ENCODE data around the gene COPS7B. TPM values are rescaled to one million over a fixed set of nuclear protein-coding genes. Genes with fewer than 3 reads are reported as not detected.

The COPS7B gene
- total RNA-seq, 1 experiment from 2014 or later: 67.6 TPM

- H3K4me2 ChIP-seq (ENCODE audit: low read depth, low read length, poor library complexity, severe bottlenecking): no peak overlapping the region
- H2AFZ ChIP-seq (ENCODE audit: low read length): no peak overlapping the region
- H3K4me3 ChIP-seq (ENCODE audit: low read length): no peak overlapping the region
- no peaks in the 10 kb centered on the region for H3K9me2 ChIP-seq (replicated peaks; ENCODE audit: insufficient read depth, low read length)
- DNase-seq: peak; percentile 55
- H3K27me3 ChIP-seq (ENCODE audit: low read length): no peaks in the 10 kb centered on the region
- no peak overlapping the region for H3K27ac ChIP-seq (ENCODE audit: low read length)
- peaks cover 56% of the 10 kb centered on the region; the same call in 1 of the 2 replicates for H3K36me3 ChIP-seq (ENCODE audit: insufficient read depth, low read length)
- H4K20me1 ChIP-seq (ENCODE audit: insufficient read depth, low read depth, low read length): peaks cover 9% of the 10 kb centered on the region; the same call in 1 of the 2 replicates
- H3K79me2 ChIP-seq (ENCODE audit: low read length): peaks cover 64% of the 10 kb centered on the region
- no peak overlapping the region for H3K9ac ChIP-seq (ENCODE audit: low read length)
- no peaks in the 10 kb centered on the region for H3K4me1 ChIP-seq (ENCODE audit: low read length)
- no peaks in the 10 kb centered on the region for H3K9me3 ChIP-seq (ENCODE audit: low read length)
Observed at GRCh38 chr2:231795525-231796327, 9.5 kb downstream of the COPS7B start.

GRCh38 chr2:231800493-231801091, 14.3 kb downstream of the COPS7B start:
- H2AFZ ChIP-seq (ENCODE audit: low read length): no peak overlapping the region

GRCh38 chr2:231803501-231804138, 17.4 kb downstream of the COPS7B start:
- H3K4me1 ChIP-seq (ENCODE audit: low read length): no peaks in the 10 kb centered on the region
- no peak overlapping the region for H3K27ac ChIP-seq (ENCODE audit: low read length)
- H3K4me3 ChIP-seq (ENCODE audit: low read length): no peak overlapping the region
- H2AFZ ChIP-seq (ENCODE audit: low read length): no peak overlapping the region
- H3K79me2 ChIP-seq (ENCODE audit: low read length): peaks cover 46% of the 10 kb centered on the region
- no peaks in the 10 kb centered on the region for H3K9me2 ChIP-seq (replicated peaks; ENCODE audit: insufficient read depth, low read length)
- H3K4me2 ChIP-seq (ENCODE audit: low read depth, low read length, poor library complexity, severe bottlenecking): no peak overlapping the region
- H3K27me3 ChIP-seq (ENCODE audit: low read length): no peaks in the 10 kb centered on the region
- no peak for DNase-seq
- no peak overlapping the region for H3K9ac ChIP-seq (ENCODE audit: low read length)
- H3K36me3 ChIP-seq (ENCODE audit: insufficient read depth, low read length): peaks cover 33% of the 10 kb centered on the region
- no peaks in the 10 kb centered on the region for H3K9me3 ChIP-seq (ENCODE audit: low read length)
- 0 out of 2 replicates have a peak, but pooled peaks cover 5% of the 10 kb centered on the region for H4K20me1 ChIP-seq (ENCODE audit: insufficient read depth, low read depth, low read length)

More at GRCh38 chr2:231800493-231801091, 14.3 kb downstream of the COPS7B start:
- Histone ChIP-seq H3K36me3 (ENCODE audit: insufficient read depth, low read length) (peaks cover 44% of the 10 kb centered on the region; the same call in 1 of the 2 replicates), H3K9ac (ENCODE audit: low read length) (no peak overlapping the region), H3K4me3 (ENCODE audit: low read length) (no peak overlapping the region), H3K9me3 (ENCODE audit: low read length) (no peaks in the 10 kb centered on the region), H4K20me1 (ENCODE audit: insufficient read depth, low read depth, low read length) (peaks cover 9% of the 10 kb centered on the region; the same call in 1 of the 2 replicates), H3K4me1 (ENCODE audit: low read length) (no peaks in the 10 kb centered on the region), H3K27ac (ENCODE audit: low read length) (no peak overlapping the region), H3K27me3 (ENCODE audit: low read length) (no peaks in the 10 kb centered on the region), H3K4me2 (ENCODE audit: low read depth, low read length, poor library complexity, severe bottlenecking) (no peak overlapping the region), H3K9me2 (replicated peaks; ENCODE audit: insufficient read depth, low read length) (no peaks in the 10 kb centered on the region), H3K79me2 (ENCODE audit: low read length) (peaks cover 59% of the 10 kb centered on the region)
- DNase-seq: peak; percentile 82

GRCh38 chr2:231807020-231807419, 20.8 kb downstream of the COPS7B start:
- Histone ChIP-seq H3K4me3 (ENCODE audit: low read length) (no peak overlapping the region), H3K9me3 (ENCODE audit: low read length) (no peaks in the 10 kb centered on the region), H3K4me1 (ENCODE audit: low read length) (no peaks in the 10 kb centered on the region), H3K4me2 (ENCODE audit: low read depth, low read length, poor library complexity, severe bottlenecking) (no peak overlapping the region), H3K9ac (ENCODE audit: low read length) (no peak overlapping the region), H3K79me2 (ENCODE audit: low read length) (peaks cover 25% of the 10 kb centered on the region), H3K36me3 (ENCODE audit: insufficient read depth, low read length) (peaks cover 22% of the 10 kb centered on the region), H3K27ac (ENCODE audit: low read length) (no peak overlapping the region), H2AFZ (ENCODE audit: low read length) (no peak overlapping the region), H3K9me2 (replicated peaks; ENCODE audit: insufficient read depth, low read length) (no peaks in the 10 kb centered on the region), H3K27me3 (ENCODE audit: low read length) (no peaks in the 10 kb centered on the region), H4K20me1 (ENCODE audit: insufficient read depth, low read depth, low read length) (no peaks in the 10 kb centered on the region)
- DNase-seq: no peak

GRCh38 chr2:231810905-231811304, 24.7 kb downstream of the COPS7B start:
- Histone ChIP-seq H3K27me3 (ENCODE audit: low read length) (no peaks in the 10 kb centered on the region), H3K36me3 (ENCODE audit: insufficient read depth, low read length) (peaks cover 18% of the 10 kb centered on the region), H3K27ac (ENCODE audit: low read length) (no peak overlapping the region), H2AFZ (ENCODE audit: low read length) (no peak overlapping the region), H3K4me1 (ENCODE audit: low read length) (no peaks in the 10 kb centered on the region), H3K79me2 (ENCODE audit: low read length) (peaks cover 2% of the 10 kb centered on the region; the same call in 1 of the 2 replicates), H3K4me2 (ENCODE audit: low read depth, low read length, poor library complexity, severe bottlenecking) (no peak overlapping the region), H3K9me2 (replicated peaks; ENCODE audit: insufficient read depth, low read length) (no peaks in the 10 kb centered on the region), H3K9me3 (ENCODE audit: low read length) (no peaks in the 10 kb centered on the region), H3K4me3 (ENCODE audit: low read length) (no peak overlapping the region), H3K9ac (ENCODE audit: low read length) (no peak overlapping the region), H4K20me1 (ENCODE audit: insufficient read depth, low read depth, low read length) (no peaks in the 10 kb centered on the region)
- DNase-seq: peak; percentile 27

- Histone ChIP-seq H3K36me3 (ENCODE audit: insufficient read depth, low read length) (peaks cover 7% of the 10 kb centered on the region; the same call in 1 of the 2 replicates), H3K9me3 (ENCODE audit: low read length) (no peaks in the 10 kb centered on the region; the same call in 1 of the 2 replicates), H3K9me2 (replicated peaks; ENCODE audit: insufficient read depth, low read length) (no peaks in the 10 kb centered on the region), H3K4me1 (ENCODE audit: low read length) (no peaks in the 10 kb centered on the region), H3K9ac (ENCODE audit: low read length) (no peak overlapping the region), H3K79me2 (ENCODE audit: low read length) (no peaks in the 10 kb centered on the region), H3K4me2 (ENCODE audit: low read depth, low read length, poor library complexity, severe bottlenecking) (no peak overlapping the region), H2AFZ (ENCODE audit: low read length) (no peak overlapping the region), H3K27me3 (ENCODE audit: low read length) (no peaks in the 10 kb centered on the region), H4K20me1 (ENCODE audit: insufficient read depth, low read depth, low read length) (no peaks in the 10 kb centered on the region), H3K27ac (ENCODE audit: low read length) (no peak overlapping the region), H3K4me3 (ENCODE audit: low read length) (no peak overlapping the region)
- peak; percentile 2 for DNase-seq
Observed at GRCh38 chr2:231816327-231817026, 30.2 kb downstream of the COPS7B start.

GRCh38 chr2:231819447-231820042, 33.3 kb downstream of the COPS7B start:
- Histone ChIP-seq H3K9me3 (ENCODE audit: low read length) (peaks cover 6% of the 10 kb centered on the region), H3K4me2 (ENCODE audit: low read depth, low read length, poor library complexity, severe bottlenecking) (no peak overlapping the region), H3K36me3 (ENCODE audit: insufficient read depth, low read length) (no peaks in the 10 kb centered on the region; the same call in 1 of the 2 replicates), H2AFZ (ENCODE audit: low read length) (no peak overlapping the region), H3K4me3 (ENCODE audit: low read length) (no peak overlapping the region), H3K4me1 (ENCODE audit: low read length) (no peaks in the 10 kb centered on the region), H3K27ac (ENCODE audit: low read length) (no peak overlapping the region), H4K20me1 (ENCODE audit: insufficient read depth, low read depth, low read length) (no peaks in the 10 kb centered on the region), H3K79me2 (ENCODE audit: low read length) (no peaks in the 10 kb centered on the region), H3K27me3 (ENCODE audit: low read length) (peaks cover 3% of the 10 kb centered on the region; the same call in 1 of the 2 replicates), H3K9ac (ENCODE audit: low read length) (no peak overlapping the region), H3K9me2 (replicated peaks; ENCODE audit: insufficient read depth, low read length) (no peaks in the 10 kb centered on the region)
- DNase-seq: peak; percentile 37

Measured in Karpas-422 (cell line).